Prostate gland (tissue), 2 donors: Measurements from ENCODE around the gene KLHL26.

Experiments used
- POLR2A ChIP-seq: fragments of 450-650 bp; IDR thresholded peaks from one replicate; pipeline ENCODE4 v1.6.1; 2016; ENCODE audit warnings: antibody characterized with exemption, mild to moderate bottlenecking
- POLR2AphosphoS5 ChIP-seq: sonication (generic); formaldehyde crosslinking; IDR thresholded peaks from one replicate; pipeline ENCODE4 v1.6.1; 2017; ENCODE audit warnings: antibody characterized with exemption
- TF ChIP-seq, protein P1 (sequence below), 4 experiments: fragments of 200-600 bp in 2 of 4; fragments of 450-650 bp in 2 of 4; sonication (generic) in 2 of 4; IDR thresholded peaks; 1 replicate in 3 of 4; 2 replicates in 1 of 4; pipeline ENCODE4 v1.5.1; 2016 to 2019; ENCODE audit warnings: antibody characterized with exemption in 4 of 4, mild to moderate bottlenecking in 2 of 4, moderate library complexity in 2 of 4

DNA sequence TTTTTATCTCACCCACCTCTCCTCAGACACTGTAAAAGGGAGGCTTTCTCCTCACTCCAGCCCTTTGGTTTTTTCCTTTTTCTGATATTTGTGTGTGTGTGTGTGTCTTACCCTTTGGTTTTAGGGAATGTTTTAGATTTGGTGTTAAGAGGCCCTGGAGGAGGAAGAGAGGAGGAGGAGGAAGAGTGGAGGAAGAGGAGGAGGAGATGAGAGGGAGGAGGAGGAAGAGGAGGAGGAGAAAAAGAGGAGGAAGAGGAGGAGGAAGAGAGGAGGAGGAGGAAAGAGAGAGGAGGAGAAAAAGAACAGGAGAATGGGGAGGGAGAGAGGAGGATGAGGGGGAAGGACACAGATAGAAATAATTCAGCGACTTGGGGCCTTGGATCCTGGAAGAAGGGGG is 10.5 kb downstream of the KLHL26 start:
- TF ChIP-seq, protein P1, sequence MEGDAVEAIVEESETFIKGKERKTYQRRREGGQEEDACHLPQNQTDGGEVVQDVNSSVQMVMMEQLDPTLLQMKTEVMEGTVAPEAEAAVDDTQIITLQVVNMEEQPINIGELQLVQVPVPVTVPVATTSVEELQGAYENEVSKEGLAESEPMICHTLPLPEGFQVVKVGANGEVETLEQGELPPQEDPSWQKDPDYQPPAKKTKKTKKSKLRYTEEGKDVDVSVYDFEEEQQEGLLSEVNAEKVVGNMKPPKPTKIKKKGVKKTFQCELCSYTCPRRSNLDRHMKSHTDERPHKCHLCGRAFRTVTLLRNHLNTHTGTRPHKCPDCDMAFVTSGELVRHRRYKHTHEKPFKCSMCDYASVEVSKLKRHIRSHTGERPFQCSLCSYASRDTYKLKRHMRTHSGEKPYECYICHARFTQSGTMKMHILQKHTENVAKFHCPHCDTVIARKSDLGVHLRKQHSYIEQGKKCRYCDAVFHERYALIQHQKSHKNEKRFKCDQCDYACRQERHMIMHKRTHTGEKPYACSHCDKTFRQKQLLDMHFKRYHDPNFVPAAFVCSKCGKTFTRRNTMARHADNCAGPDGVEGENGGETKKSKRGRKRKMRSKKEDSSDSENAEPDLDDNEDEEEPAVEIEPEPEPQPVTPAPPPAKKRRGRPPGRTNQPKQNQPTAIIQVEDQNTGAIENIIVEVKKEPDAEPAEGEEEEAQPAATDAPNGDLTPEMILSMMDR (IDR thresholded peaks at IDR 0.05) = no peak
- TF ChIP-seq POLR2A (no peak), POLR2AphosphoS5 (no peak)
